HG03060 (cell line): Measurements from ENCODE around the gene ST3GAL3.

Source experiments
- ATAC-seq: cut with Tn5 transposase; IDR thresholded peaks from one replicate; pipeline ENCODE4 v1.9.1; 2021; ENCODE audit warnings: low read depth, moderate number of reproducible peaks; ENCODE audit not compliant: unreplicated experiment

Gene ST3GAL3

DNA sequence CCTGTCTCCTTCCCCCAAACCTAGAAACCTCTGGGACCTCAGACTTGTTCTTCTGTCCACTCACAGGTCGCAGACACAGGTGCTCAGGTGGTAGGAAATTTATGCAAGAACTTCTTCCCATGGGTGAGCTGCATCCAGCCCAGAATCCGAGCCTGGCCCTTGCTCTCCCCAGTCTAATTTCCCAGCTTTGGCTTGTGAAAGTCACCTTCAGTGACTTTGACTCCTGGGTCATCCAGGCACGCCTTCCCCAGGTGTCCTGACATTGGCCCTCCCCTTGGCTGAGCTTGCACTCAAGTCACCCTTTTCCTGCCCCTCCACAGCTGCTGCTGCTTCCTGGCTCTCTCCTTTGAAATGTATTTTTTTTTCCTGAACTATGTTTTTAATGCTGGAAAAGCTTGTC is 246.0 kb downstream of the ST3GAL3 start:
- ATAC-seq: no peak

DNA sequence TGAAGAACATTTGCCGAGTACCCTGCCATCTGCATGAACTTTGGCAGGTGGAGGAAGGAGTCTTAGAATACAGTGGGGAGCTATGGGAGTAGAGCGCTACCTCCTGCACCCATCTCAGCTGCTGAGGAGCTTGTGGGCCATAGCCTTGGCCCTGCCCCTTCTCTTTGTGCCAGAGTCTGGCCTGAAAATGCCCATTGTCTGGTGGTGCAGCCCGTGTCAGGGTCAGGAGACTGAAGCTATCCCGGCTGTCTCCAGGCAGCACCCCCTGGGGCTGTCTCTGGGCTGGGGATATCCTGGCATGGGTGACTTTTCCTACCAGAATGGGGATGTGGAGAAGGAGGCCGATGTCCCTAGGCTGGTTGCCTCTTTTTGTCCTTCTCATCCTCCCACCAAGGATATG is 246.7 kb downstream of the ST3GAL3 start:
- no peak for ATAC-seq

DNA sequence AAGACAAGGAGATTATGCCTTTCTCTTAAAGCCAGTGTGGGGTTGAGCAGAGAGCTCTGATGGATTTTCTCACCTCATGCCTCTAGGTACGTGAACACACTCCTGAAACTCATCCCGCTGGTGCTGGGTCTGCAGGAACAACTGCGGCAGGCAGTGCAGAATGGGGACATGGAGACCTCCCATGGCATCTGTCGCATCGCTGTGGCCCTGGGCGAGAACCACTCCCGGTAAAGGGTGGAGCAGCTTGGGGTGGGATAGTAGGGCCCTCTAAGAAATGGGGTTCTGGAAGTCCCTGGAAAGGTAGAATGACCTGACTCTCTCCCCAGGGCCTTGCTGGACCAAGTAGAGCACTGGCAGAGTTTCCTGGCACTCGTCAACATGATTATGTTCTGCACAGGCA is 248.9 kb downstream of the ST3GAL3 start:
- no peak for ATAC-seq

DNA sequence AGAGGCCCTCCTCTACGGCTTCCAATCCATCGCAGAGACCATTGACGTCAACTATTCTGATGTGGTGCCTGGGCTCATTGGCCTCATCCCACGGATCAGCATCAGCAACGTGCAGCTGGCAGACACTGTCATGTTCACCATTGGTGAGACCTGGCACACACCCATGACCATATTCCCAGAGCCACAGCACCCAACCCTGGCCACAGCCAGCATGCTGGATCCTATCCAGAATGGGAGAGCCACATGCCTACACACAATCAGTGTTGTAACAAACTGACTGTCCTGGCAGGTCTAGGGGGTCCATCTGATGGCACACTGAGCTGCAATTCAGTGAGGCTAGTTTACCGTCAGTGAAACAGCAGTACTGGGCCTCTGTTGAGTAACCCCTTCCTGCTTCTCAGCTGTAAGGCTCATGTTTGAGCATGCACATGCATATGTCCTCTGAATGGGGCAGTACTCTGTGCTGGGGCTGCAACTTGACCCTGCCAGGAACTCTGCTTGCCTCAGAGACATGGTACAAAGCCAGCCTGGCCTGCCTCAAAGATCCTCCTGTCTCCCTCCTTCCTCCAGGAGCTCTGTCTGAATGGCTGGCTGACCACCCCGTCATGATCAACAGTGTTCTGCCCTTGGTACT is 250.2 kb downstream of the ST3GAL3 start:
- no peak for ATAC-seq

DNA sequence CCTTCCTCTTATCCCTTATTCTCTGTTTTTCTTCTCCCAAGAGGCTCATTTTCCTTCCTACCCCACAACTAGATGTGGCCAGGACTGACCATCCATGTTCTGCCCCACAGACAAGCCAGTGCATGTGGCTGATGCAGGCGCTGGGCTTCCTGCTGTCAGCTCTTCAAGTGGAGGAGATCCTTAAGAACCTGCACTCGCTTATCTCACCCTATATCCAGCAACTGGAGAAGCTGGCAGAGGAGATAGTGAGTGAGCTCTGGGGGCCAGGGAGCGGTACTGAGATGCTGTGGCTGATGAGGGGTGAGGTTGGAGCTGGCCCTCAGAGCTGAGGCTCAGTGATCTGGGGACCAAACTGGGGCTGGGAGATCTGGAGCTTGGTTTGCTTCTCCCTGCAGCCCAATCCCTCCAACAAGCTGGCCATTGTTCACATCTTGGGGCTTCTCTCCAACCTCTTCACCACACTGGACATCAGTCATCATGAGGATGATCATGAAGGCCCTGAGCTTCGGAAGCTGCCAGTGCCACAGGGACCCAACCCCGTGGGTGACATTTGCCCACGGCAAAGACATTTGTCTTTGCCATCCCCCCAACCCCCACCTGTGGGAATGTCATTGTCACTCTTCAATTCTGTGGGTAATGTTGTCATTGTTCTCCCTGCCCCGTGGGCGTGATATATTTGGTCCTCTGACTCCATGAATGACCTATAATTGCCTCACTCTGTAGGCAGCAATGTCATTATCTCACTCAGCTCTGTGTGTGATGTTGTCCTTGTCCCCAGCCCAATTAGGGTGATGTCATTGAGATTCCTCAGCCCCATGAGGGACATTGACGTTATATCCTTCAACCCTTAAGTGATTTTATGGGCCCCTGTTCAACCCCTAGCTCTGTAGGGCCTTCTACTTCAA is 251.3 kb downstream of the ST3GAL3 start:
- no peak for ATAC-seq

DNA sequence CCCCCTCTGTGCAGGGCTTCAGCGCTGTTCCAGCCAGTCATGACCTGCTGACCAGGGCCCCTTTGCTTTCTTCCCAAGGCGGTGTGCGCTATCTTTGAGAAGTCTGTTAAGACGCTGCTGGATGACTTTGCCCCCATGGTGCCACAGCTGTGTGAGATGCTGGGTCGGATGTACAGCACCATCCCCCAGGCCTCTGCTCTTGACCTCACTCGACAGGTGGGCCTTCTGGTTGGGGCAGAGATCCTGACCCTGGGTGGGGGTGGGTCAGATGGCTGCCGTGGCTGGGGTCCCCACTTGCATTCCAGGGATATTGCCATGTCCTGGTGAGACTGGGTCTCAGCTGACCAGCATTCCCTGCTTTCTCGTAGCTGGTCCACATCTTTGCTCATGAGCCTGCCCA is 253.5 kb downstream of the ST3GAL3 start:
- ATAC-seq: no peak

DNA sequence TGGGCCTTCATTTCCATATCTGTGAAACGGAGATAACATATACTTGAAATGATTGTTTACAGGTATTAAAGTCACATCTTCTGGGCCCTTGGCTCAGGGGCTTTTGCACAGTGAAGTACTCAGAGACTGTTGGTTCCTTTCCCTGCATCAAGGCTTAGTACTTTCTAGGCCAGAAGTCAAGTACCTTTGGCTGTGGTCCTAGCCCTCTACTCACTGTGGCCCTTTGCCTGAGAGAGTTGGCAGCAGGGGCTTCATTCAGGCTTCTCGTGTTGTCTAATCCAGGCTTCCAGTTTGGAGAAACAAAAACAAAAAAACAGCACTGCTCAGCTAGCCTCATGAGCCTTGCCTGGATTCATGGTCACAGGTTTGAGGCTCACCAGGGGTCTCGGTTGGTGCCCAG is 254.4 kb downstream of the ST3GAL3 start:
- ATAC-seq: no peak

DNA sequence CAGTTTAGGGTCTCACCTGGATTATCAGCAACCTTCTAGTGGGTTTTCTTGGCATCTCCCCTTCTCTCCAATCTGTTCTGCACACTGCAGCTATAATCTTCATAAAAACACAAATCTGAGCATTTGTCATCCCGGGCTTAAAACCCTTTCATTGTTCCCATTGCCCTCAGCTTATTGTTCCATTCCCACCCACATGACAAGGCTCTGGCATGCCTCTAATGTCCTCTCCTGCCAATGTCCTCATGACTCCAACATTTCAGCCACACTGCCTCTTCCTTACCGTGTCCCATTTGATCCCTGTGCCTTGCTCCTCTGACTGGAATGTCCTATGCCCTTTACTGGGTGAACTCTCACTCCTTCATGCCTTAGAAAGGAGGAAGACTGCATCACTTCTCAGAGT is 255.0 kb downstream of the ST3GAL3 start:
- ATAC-seq: no peak

DNA sequence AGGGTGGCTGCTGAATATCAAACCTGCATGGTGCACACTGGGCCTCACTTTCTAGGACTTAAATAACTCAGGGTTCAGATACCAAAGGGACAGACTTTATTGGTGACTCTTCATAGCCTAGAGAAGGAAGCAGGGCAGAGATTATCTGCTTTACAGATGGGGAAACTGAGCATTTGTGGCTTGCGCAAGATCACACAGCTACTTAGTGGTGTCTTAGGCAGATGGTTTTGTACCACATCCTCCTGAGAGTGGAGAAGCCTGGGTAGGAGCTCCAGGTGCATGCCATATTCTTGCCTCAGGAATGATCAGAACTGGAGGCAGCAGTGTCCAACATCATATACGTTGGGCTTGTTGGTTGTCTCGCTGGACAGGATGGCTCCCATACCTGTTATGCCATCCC is 255.7 kb downstream of the ST3GAL3 start:
- ATAC-seq: no peak

DNA sequence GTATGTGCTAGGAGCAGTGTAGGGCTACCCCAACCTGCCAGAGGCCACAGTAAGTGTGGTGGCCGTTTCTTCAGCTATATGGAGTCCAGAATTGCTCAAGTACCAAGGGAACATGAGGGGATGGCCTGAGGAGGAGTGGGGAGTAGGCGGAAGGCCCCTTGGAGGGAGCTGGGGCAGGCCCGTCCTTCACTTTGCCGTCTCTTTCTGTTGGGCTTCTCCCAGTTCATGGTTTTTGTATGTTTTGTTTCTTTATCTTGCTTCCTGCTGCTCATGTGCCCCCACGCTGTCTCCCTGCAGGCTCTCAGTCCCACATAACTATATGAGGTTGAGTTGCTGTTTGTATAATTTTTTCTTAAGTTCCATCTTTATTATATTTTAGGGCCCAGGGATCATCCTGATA is 256.6 kb downstream of the ST3GAL3 start:
- ATAC-seq: no peak

DNA sequence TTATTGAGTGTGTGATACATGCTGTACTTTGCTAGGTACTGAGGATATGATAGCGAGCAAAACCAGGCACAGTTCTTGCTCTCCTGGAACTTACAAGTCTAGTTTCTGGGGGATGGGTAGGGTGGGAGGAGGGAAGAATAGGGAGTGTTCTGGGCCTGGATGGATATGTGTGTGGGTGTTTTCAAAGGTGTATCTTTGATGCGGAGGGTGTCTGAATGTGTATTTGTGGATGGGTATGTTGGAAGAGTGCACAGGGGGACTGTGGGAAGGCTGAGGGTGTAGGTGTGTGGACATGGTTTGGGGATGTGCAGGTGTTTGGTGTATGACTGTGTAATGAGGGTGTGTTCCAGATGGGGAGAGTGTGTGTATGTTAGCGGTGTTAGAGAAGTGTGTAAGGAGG is 258.0 kb downstream of the ST3GAL3 start:
- ATAC-seq: no peak

DNA sequence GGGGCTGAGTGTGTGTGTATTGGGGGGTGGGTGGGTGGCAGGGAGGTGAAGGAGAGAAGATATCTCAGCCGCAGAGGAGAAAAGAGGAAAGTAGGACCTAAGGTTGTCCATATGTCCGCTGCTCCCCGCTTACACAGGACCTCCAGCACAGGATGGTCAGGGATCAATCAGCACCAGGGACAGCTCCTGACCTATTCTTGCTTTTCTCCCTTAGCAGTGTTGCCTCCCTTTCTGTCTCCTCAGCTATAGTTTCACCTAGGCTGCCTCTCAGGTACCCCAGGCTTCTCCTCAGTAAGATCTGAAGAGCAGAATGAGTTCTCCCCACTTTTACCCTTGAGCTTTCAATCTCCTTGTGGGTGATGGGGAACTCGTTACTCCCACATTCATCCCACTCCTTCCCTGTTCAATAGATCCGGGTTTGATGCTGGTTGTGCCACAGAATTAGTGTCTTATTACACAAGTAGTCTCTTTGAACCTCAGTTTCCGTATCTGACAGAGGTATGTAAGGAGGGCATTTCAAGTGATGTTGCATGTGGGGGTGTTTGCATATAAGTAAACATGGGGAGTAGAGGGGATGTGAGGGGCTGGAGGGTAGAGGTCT is 261.1 kb downstream of the ST3GAL3 start:
- ATAC-seq: no peak

DNA sequence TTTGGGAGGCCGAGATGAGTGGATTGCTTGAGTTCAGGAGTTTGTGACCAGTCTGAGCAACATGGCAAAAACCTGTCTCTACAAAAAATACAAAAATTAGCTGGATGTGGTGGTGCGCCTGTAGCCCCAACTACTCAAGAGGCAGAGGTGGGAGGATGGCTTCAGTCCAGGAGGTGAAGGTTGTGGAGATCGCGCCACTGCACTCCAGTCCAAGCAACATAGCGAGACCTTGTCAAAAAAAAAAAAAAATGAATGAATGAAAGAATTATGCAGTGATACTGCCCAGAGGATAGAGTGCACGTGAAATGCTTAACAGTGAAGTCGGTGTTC is 262.0 kb downstream of the ST3GAL3 start:
- ATAC-seq: no peak

DNA sequence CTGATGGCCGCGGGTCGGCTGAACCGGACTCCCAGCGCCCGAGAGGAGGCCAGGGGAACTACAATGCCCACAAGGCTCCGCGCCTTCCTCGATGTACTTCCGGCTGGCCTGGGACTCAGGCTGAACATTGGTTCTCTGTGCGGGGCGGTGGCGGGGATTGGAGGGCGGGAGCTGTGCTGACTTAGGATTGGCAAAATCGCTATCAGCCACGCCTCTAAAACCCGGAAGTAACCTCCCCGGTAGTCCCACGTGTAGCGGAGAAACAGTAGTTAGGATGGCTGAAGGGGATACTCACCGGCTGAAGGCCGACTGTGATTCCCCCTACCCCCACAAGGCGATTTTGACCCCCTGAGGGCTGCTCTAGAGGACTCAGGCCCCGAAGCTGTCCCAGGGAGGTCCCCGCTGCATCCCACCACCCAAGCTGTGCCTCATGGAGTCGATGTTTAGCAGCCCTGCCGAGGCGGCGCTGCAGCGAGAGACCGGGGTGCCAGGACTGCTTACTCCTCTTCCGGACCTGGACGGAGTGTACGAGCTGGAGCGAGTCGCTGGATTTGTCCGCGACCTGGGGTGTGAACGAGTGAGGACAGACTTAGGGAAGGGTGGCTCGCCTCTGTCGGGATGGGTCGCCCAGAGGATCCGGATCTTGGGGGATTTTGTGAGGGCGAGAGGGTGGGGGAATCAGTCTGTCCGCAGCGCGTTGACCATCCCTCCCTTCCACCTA is 262.6 kb downstream of the ST3GAL3 start, which contains the start of gene DPH2:
DPH2 (plus strand) TSS at position 265 of the 721 bp plus-strand sequence; CDS start at position 431, 166 bp downstream.
- peak; percentile 63 for ATAC-seq

DNA sequence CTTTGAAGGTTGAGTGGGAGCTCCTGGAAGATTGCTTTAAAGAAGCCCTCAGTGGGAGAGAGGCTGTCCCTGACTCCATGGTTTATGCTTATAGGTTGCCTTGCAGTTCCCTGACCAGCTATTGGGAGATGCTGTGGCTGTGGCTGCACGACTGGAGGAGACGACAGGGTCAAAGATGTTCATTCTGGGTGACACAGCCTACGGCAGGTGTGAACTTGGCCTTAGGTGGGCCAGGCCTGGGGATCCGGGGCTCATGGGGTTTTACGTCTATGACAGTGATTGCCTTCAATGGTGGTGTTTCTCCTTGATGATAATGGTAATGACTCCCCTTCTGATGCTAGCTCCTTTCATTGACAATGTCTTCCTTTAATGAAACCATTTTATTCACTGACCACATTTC is 263.2 kb downstream of the ST3GAL3 start:
- no peak for ATAC-seq

DNA sequence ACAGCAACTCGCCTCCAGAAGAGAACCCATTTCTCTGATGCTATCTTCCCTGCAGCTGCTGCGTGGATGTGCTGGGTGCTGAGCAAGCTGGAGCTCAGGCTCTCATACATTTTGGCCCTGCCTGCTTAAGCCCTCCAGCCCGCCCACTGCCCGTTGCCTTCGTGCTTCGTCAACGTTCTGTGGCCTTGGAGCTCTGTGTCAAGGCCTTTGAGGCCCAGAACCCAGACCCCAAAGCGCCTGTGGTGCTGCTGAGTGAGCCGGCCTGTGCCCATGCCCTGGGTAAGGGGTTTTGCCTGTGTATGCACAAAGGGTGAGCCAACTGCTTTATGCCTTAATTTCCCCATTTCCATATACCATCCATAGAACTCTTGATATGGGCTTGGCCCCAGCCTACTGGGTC is 263.6 kb downstream of the ST3GAL3 start:
- ATAC-seq: no peak

DNA sequence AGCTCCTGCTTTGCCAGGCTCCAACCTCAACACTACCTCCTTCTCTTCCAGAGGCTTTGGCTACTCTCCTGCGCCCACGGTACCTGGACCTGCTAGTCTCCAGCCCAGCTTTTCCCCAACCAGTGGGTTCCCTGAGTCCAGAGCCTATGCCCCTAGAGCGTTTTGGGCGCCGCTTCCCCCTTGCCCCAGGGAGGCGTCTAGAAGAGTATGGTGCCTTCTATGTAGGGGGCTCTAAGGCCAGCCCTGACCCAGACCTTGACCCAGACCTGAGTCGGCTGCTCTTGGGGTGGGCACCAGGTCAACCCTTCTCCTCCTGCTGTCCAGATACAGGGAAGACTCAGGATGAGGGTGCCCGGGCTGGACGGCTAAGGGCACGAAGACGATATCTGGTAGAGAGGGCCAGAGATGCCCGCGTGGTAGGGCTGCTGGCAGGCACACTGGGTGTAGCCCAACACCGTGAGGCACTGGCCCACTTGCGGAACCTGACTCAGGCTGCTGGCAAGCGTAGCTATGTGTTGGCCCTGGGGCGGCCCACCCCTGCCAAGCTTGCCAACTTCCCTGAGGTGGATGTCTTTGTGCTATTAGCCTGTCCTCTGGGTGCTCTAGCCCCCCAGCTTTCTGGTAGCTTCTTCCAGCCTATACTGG is 264.1 kb downstream of the ST3GAL3 start:
- ATAC-seq: no peak

DNA sequence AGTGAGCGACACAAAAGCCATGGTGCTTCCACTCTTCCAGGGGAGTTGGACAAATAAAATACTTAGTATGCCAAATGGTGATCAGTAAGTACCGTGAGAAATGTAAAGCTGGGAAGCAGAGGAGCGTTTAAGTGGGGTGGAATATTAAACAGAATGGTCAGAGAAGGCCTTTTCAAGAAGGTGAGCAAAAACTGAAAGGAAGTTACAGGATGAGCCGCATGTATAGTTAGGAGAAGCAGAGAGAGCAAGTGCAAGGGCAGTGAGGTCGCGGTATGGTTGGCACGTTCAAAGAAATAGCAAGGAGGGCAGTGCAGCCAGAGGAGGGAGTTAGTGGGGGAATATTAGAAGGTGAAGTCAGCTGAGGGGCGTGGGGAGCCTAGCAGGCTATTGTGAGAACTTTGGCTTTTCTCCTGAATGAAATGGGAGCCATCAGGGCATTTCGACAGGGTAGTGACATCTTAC is 266.7 kb downstream of the ST3GAL3 start:
- ATAC-seq: no peak

DNA sequence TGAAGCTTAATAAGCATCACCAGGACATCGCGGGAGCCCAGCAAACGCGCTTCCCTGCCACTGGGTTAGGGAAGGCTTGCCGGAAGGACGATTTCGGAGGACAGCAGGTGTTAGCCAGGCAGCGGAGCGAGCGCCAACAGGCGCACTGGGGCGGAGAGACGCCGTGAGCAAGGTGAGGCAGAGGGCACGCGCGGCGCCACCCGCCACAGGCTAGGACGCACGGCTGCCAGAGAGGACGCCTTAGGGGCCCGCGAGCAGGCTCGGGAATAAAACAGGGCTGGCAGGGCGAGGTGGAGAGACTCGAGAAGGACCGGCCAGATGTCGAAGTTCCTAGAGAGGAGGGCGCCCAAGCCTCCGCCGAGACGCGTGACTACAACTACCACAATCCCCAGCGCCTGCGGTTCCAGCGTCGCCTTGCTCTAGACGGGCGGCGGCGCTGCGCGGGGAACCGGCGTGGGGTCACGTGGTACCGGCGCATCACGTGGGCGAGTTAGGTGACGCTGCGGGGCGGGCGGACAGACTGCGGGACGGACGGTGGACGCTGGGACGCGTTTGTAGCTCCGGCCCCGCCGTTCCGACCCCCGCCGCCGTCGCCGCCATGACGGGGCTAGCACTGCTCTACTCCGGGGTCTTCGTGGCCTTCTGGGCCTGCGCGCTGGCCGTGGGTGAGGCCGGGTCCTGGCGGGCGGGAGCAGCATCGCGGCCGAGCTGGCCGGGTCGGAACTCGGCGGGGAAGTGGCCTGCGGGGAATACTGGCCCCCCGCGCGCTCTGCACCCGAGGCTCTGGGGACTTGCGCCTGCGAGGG is 267.3 kb downstream of the ST3GAL3 start, which contains the start of gene ATP6V0B:
ATP6V0B (plus strand) TSS at position 518 of the 806 bp plus-strand sequence; CDS start at position 599, 81 bp downstream.
- peak; percentile 44 for ATAC-seq
